ENCODE results near the gene SH3TC1.

The SH3TC1 gene

DNA sequence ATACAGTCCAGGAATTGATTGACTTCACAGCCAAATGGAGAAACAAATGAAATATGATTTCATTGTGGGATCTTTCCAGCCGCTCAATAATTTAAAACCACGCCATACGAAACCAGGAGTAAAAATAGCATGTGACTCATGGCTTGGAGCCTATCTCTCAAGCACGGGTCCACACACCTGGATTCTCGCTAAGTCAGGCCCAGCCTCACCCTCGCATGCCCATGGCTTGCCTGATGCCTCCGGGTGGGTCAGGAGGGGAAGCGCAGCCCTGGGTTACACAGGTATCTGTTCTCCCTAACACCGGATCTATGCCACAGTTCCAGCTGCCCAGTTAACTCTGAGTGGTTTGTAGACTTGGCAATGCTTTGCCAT, 34.9 kb upstream of the SH3TC1 start:
- DNase-seq, result no peak

DNA sequence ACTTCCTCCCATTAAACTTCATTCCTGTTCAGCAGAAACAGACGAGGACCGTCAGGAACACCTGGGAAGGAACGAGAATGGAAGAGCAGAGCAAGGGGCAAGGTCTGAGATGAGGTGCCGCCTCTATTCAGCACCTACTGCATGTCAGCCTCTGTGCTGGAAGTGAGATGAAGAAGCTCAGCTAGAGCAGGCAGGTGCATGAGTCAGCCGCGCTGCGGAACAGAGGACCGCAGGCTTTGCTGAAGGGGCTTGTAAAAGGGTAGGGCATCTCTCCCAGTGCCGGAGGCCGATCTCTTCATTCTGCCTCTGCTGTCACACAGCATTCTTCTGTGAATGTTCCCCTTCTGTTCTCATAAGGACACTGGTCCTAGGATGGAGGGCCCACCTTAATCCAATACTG, 34.4 kb upstream of the SH3TC1 start:
- DNase-seq, result no peak

DNA sequence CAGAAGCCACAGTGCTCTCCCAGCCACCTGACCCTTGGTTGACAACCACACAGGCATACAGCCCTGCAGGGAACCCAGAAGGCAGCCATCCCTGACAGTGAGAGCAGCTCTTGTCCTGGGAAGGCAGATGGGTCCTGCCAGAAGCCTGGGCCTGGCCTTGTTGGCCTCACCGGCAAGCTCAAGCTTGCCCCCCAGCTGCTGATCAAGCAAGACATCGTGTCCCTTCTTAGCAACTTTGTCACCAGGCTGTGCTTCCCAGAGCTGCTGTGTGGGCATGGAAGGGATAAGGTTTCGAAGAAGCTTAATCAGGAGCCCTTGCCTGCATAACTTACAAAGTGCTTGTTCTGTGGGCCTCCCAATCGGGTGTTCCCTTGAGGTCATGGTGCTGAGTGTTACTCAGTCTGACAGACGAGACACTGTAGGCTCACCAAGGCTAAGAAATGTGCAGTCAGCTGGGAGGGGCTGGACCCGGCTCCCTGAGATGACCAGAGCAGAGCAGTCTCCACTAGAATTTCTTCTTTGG, 33.7 kb upstream of the SH3TC1 start:
- no peak for DNase-seq

DNA sequence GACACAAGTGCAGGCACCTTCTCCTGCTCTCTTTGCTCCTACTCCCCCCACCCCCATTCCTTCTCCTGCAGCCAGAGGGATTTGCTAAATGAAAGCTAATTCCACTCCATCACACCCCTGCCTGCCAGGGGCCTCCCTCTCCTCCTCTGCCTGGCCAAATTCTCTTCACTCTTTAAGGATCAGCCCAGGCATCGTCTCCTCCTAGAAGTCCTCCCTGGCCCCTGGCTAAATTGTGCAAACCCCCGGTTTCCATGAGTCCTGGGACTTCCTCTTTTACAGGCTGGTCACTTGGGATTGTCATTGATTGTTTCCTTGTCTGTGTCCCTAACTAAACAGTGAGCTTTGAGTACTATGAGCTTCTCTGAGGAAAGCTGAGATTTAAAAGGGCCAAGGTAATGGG, 31.8 kb upstream of the SH3TC1 start:
- no peak for DNase-seq

DNA sequence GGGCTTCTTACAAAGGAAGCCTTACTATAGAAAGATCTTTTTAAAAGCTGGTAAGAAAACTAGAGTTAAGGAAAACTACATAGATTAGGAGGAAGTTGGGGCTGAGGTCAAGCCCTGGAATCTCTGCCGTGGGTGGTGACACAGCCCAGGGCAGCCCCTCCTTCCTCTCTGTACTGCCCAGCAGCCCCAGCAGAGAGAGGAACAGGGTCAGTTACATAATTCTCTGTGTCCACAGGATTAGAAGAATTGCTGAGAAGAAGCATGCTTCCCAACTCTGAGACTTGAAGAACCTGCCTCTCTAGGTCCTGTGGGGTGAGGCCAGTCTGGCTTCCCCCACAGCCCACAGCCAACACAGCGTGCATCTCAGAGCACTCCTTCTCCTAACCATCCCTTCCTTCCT, 31.3 kb upstream of the SH3TC1 start:
- no peak for DNase-seq

DNA sequence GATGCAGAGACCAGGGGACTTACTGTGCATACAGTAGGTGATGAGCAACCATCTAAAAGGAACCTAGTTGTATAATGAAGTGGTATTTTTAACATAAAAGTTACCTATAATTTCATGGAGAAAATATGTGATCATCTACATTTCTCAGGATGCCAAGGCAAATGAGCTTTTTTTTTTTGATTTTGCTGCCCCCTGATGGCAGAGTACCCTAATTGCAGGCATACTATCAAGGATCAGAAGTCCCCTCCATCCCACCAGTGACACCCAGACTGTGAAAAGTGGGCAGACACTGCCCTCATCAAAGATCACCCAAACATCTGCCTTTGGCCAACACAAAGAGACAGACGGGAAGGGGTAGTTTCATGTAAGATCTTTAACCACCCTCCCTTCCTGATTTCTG, 30.9 kb upstream of the SH3TC1 start:
- DNase-seq, result no peak

DNA sequence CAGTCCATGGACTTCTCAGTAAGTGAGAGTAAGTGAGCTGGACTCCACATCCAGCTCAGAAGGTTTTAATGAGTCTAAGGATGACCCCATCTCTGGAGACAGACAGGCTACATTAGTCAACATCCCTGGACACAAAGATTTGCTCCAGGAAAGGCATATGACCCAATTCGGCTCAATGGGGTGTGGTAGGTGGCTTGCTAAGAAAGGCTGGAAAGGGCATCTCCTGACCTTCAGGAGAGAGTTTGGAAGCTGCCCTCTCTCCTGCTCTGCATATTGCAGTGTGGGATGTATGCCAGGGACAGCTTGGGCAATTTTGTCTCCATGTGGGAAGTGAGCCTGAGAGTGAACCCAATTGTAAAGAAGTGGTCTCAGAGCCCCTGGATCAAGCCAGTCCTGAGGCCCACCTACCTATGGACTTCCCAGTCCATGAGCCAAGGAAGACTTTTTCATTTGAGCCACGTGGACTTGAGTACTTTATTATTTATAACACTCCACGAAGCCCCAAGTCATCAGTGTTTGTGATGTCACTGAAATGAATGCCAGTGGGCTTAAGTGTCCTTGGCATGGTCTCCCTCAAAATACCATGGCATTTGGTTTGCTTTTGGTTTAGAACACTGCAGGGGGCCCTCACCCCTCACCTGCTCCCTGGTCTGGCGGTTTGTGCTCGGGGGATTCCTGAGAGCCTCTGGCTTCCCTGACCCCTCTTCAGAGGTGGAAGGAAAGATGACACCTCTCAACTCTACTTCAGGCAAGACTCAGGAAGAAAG, 30.1 kb upstream of the SH3TC1 start:
- no peak for DNase-seq

DNA sequence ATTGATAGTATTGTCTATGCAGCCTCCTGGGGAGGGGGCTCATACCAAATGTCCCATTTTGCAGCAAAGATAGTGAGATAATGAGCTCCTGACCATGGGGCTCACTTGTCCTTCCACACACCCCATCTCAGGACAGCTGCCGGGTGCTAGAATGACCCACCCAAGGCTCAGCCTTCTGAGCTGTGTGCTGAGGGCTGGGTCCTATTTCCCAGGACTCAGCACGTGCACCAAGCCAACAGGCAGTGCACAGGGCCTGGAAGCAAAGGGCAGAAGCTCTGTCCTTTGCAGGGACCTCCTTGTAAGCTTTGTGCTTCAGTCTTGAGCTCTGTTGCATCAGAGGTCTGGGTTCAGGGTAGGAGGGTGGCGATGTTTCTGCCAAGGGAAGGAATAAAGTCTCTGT, 29.3 kb upstream of the SH3TC1 start:
- DNase-seq, result no peak

DNA sequence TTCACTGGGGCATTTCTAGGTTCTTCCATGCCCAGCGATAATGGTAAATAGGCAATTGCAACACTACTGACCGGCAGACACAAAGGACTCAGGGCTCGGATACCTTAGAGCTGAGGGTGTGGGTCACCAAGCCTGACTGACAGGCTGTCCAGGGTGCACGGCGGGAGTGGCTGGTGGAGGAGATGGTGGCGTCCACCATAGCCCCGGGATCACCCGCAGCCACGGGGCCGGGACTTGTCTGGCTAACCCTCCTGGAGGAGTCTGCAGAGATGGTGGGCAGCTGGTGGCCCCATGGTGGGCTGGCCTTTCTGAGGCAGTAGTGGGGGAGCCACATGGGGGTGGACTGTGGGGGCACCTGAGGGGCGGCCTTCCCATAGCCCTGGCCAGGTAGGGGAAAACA, 28.7 kb upstream of the SH3TC1 start:
- DNase-seq, result no peak

DNA sequence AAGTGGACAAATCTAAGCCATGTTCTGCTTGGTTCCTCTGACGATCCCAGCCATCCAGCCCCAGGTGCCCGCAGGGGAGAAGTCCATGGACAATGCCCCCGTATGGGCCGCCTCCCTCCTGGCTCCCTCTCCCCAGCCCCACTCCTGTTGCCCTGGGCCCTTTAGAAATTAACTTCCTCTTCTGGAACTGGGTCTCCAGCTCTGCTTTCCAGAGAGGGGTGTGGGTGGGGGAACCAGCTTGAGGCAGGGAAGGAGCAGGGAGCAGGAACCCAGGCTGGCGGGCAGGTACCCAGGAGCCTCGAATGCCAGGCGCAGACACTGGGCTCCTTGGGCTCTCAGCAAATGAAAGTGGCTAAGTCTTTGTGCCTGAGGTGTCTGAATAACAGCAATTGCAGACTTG, 27.8 kb upstream of the SH3TC1 start:
- DNase-seq, result no peak

DNA sequence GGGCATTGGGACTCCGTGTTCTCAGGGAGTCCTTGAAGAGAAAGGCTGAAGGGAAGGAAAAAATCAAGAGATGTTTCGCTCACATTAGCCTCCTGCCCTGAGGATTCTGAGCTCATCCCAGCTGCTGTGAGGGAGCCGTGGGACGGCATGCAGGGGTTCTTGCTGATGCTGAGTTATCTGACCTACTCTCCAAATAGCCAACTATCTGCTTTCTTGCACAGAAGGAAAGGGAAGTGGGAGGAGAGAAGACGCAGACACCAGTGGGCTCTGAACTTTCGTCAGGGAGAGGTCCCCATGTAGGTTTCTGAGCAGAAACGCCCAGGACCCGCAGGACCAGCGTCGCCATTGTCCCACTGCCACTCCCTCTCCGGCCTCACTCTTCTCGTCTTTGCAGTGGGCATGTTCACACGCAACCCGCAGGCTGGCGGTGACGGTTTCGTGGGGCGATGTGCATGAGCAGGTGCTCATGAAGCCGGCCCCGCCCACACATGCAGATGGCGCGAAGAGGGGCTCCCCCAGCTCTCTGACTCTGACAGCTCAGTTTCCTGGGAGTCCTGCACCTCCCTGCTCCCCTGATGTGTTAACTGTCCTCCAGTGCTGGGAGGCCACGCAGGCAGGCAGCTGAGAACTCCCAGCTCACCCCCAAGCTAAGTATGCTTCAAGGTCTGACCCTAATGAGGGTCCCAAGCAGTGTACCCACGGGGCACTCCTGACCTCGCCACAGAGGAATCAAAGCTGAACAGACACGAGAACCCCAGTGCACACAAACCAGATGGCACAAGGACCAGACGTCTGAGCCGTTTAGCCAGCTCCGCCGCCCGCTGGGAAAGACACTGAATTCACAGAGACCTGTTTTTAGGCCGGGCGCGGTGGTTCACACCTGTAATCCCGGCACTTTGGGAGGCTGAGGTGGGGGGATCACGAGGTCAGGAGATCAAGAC, 26.8 kb upstream of the SH3TC1 start:
- no peak for DNase-seq

DNA sequence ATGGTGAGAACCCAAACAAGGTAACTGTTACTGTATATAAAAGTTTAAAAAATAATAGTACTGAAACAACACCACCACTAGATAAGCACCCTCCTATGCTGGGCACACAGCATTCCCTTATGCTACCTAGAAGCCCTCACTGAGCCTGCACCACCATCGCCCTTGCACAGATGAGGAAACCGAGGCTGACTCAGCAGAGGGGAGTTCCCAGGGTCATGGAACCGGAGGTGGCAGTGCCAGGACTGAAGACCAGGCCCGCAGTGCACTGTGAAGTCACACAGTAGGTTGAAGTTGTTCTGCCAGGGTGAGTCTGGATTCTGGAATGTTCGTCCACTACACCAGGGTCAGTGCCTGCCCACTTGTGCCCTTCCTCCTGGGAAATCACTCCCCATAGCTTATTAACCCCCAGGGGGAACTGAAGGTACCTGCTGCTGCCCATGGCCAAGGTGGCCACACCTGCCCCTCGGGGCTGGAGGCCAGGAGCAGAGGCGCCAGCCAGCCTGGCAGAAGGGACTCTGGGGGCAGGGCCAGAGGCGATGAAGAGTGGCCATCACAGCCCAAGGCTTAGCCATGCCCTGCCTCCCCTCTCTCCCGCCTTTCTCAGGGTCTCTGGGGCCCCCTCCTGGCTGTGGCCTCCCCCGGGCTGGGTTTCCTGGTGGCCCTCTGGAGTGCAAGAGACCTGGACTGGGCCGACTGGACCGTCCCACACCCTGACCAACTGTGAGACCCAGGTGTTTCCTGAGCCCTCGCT, 25.4 kb upstream of the SH3TC1 start:
- no peak for DNase-seq

DNA sequence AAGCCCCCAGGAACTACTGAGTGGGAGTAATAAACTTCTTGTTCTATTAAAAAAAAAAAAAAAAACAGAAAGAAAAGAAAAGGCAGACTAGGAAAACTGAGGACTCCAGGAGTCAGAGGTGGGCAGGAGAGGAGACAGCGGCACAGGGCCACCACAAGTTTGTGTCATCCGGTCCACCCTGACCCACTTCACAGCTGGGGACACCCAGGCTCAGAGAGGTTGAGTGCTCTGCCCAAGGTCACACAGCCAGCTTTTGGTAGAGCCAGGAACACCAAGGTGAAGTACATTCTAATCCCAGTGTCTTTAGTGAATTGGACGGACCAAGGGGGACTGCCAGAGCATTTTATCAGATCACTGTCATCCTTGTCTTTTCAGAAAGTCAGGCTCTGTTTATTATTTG, 24.1 kb upstream of the SH3TC1 start:
- DNase-seq, result no peak

DNA sequence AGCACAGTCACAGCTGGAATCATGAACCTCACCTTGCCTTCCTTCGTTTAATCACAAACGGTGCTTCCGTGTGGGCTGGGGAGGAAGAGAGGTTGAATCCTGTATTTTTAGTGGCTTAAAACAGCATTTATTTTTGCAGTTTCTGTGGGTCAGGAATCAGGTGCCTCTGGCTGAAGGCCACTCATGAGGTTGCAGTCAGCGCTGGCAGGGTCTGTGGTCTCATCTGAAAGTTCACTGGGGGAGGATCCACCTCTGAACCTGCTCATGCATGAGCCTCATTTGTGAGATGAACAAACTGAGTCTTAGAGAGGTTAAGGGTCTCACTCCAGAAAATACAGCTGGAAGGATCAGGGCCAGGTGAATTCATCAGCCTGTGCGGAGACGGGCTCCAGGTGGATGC, 23.4 kb upstream of the SH3TC1 start:
- DNase-seq, result no peak

DNA sequence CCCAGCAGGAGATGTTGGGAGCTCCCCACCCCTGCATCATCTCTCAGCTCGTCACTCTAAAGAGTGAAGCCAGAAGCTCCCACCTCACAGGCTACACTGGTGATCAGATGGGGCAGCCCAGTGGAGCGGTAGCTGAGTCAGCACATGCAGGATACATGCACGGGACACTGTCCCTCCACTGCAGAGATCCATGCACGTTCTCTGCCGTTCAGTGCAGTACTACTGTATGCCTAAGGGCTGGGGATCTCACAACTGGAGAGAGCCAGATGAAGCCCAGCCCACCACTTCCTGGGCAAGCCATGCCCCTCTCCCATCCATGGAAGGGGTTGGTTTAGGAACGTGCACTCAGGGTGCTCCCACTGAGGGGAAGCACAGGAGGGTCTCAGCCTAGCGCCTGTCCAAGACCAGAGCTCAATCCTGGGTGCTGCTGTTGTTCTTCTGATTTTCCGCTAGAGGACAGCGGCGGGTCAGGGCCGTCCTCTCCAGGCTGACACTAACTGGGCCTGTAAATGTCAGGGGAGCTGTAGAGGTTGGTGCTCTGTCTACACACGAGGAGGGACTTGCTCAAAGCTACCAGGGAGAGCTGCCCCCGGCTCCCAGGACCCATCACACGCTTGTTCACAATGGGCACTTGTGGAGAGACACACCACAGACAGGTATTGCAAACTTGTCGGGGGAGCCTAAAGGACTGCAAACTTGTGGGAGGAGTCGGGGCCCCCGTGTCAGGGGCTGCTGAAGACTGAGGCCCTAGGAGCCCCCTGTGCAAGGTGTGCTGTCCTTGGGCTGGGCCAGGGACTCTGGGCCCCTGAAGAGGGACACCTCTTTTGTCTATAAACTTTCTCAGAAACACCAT, 22.3 kb upstream of the SH3TC1 start:
- no peak for DNase-seq

DNA sequence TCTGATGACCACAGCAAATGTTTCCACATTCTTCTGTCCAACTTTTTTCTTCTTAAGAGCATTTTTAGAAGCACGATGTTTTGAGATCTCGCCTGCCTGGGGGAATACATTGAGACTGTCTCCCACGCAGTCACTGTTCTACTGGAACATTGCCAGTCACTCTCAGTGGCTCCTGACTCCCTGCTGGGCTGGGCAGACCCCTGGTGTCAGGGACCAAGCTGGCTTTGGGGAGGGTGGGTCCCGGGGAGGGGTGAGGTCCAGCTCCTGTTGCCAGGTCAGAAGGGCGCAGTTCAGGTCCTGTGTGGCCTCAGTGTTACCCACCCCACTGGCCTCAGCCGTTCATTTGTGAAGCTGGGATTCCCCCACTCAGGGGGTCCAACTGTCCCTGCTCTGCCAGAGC, 21.5 kb upstream of the SH3TC1 start:
- no peak for DNase-seq

DNA sequence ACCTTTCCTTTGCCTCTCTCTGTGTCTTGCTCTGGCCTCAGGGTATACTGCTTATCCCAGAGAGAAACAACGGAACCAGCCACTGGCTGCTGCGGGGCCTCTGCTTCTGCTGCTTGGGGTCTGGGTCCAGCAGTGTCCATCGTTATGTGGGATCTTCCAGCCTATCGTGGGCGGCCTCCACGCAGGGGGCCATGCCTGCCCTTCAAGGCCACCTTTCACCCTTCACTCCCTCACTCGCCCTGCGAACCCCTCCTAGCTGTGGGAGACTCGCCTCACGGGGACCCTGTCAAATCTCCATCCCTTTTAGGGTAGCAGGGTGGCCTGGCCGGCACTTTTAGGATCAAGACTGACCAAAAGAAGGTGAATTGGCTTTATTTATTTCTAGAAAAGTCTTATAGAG, 21.1 kb upstream of the SH3TC1 start:
- no peak for DNase-seq

DNA sequence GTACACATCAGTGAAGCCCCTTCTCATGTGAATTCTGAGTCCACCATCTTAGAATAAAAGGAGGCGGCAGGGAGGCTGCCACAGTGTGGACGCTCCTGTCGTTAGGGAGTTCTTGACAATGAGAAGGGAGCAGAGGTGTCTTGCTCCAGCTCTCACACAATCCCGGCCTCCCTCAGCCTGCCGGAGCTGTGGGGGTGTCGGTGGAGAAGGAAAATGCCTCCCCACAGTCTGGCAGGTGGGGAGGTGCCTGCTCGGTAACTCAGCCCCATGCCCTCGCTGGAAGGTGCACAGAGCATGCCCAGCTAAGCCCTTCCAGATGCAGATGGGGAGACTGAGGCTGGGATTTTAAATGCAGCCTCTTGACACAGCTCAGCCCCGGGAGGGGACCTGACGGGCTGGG, 20.0 kb upstream of the SH3TC1 start:
- no peak for DNase-seq

DNA sequence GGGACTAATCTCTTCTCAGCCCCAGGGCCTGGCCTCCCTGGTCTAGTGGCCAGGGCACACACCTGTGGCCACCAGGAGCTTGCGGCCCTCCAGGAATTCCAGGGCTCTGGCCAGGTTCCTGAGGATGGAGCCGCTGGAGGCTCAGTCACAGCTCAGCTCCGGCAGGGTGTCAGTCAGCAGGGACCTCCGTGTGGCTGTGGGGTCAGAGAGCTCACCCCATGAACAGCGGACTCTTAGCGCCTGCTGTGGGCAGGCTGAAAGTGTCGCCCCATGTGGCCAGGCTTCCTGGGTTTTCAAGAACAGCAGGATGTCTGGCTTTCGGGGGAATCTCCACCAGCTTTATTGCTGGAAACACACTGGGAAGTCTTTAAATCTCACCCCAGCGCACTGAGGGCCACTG, 19.3 kb upstream of the SH3TC1 start:
- DNase-seq, result no peak

DNA sequence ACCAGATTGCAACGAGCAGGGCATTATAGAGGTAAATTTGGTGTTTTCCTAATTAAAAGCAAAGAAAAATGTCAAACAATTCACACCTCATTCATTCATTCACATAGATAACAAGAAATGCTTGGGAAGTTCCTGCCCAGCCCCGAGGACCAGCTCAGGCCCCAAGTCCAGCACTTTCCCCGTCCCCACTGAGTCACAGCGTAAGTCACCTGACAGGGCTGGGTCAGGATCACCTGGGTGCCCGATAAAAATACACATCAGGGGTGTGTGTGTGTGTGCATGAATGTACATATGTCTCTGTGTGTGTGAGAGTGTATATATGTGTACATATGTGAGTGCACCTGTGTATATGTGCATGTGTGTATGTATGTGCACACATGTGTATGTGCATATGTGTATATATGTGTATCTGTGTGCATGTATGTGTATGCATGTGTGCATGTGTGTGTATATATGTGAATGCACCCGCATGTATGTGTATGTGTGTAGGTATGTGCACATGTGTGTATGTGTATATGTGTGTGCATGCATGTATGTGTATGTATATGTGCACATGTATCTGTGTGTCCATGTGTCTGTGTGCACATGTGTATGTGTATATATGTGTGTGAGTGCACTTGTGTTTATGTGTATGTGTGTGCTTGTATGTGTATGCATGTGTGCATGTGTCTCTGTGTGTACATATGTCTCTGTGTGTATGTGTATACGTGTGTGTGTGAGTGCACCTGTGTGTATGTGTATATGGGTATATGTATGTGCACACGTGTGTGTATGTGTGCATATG, 18.6 kb upstream of the SH3TC1 start:
- DNase-seq, result no peak

DNA sequence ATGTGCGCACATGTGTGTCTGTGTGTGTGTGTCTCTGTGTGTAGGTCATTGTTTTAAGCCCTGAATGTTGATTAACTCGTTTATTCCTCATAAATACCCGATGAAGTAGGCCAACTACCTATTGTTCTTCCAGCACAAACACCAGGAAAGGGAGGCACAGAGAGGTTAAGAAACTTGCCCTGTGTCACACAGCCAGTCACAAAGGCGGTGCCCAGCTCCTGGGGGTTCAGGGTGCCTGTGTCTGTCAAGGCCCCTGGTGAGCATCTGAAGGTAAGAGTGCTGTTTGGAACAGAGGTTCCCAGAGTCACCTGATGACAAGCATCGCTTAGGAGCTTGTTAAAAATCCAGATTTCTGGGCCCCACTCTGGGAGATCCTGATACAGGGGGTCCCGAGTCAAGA, 18.0 kb upstream of the SH3TC1 start:
- no peak for DNase-seq

DNA sequence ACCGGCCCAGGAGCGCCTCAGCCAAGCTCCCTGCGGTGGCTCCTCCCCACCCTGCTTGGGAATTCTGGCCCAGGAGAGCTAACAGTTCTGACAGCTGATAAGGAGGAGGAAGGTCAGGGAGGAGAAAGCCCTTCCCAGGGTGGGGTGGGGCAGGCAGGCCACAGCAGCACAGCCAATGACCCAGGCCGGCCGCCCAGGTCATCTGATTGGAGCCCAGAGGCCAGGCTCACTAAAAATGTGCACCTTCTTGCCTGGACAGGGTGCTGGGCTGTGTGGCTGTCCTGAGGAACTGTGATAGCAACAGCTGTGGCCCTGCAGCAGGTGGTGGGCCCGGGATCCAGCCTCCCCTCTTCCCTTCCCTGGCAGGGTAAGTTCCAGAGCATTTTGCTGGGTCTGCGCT, 17.2 kb upstream of the SH3TC1 start:
- no peak for DNase-seq
